WTC11 (cell line): ENCODE measurements around the gene TRAF7. TPM values are rescaled to one million over a fixed set of nuclear protein-coding genes. Genes with fewer than 3 reads are reported as not detected.
A peak's percentile ranks its signal among the peaks of the same experiment; 100 is the strongest.

Source experiments
- ATAC-seq: fragments of 200-7000 bp; cut with Tn5 transposase; 2 replicates; pipeline ENCODE4 v1.10.0; 2021; ENCODE audit warnings: mild to moderate bottlenecking, moderate library complexity
- CTCF ChIA-PET: fragments of 300-600 bp; sonication (Branson Sonifier 250); formaldehyde crosslinking; loops from one replicate; lab custom pipeline; 2021; ENCODE audit warnings: antibody characterized with exemption; lab: Charles Lee
- POLR2A ChIA-PET: fragments of 350-600 bp; sonication (Branson Sonifier 250); formaldehyde crosslinking; loops from one replicate; lab custom pipeline; 2021; ENCODE audit warnings: antibody characterized with exemption; lab: Charles Lee
- DNase-seq: peaks from one replicate; pipeline ENCODE4 v3.0.0; 2021; ENCODE audit warnings: low spot score
- H3K27ac Mint-ChIP-seq: 2 replicates; pipeline ENCODE4 v1.8.0; 2021; ENCODE audit warnings: mixed read lengths
- H3K27me3 Mint-ChIP-seq: 2 replicates; pipeline ENCODE4 v1.8.0; 2021; ENCODE audit warnings: low read depth, mild to moderate bottlenecking, moderate library complexity, mixed read lengths
- H3K36me3 Mint-ChIP-seq: 2 replicates; pipeline ENCODE4 v1.8.0; 2021; ENCODE audit warnings: mixed read lengths
- H3K4me1 Mint-ChIP-seq: 2 replicates; pipeline ENCODE4 v1.8.0; 2022; ENCODE audit warnings: mixed read lengths
- H3K4me3 Mint-ChIP-seq: 2 replicates; pipeline ENCODE4 v1.8.0; 2021; ENCODE audit warnings: mild to moderate bottlenecking, moderate library complexity, mixed read lengths
- H3K9me3 Mint-ChIP-seq: 2 replicates; pipeline ENCODE4 v1.8.0; 2021; ENCODE audit warnings: mixed read lengths
- ARID4B ChIP-seq: sonication (generic); formaldehyde crosslinking; IDR thresholded peaks from 2 replicates; pipeline ENCODE4 v1.8.0; 2023; ENCODE audit warnings: missing genetic modification reagents, mild to moderate bottlenecking, borderline replicate concordance
- ATF1 ChIP-seq: sonication (generic); formaldehyde crosslinking; IDR thresholded peaks from 2 replicates; pipeline ENCODE4 v1.8.1; 2023; ENCODE audit warnings: mild to moderate bottlenecking, moderate library complexity, missing genetic modification reagents
- ATF2 ChIP-seq: sonication (generic); formaldehyde crosslinking; IDR thresholded peaks from 2 replicates; pipeline ENCODE4 v1.8.1; 2022; ENCODE audit warnings: low read depth, missing genetic modification reagents, borderline replicate concordance
- CREB1 ChIP-seq: sonication (generic); formaldehyde crosslinking; IDR thresholded peaks from 2 replicates; pipeline ENCODE4 v1.8.0; 2023; ENCODE audit warnings: mild to moderate bottlenecking, missing genetic modification reagents
- EMX1 ChIP-seq: fragments of 250-450 bp; sonication (Bioruptor Pico); IDR thresholded peaks from 2 replicates; pipeline ENCODE4 v1.8.0; 2021; ENCODE audit warnings: mild to moderate bottlenecking
- ERG ChIP-seq: fragments of 250-450 bp; sonication (Bioruptor Pico); IDR thresholded peaks from 2 replicates; pipeline ENCODE4 v1.8.0; 2021; ENCODE audit warnings: mild to moderate bottlenecking
- ETV6 ChIP-seq: sonication (generic); formaldehyde crosslinking; IDR thresholded peaks from 2 replicates; pipeline ENCODE4 v1.8.1; 2022; ENCODE audit warnings: mild to moderate bottlenecking, missing genetic modification reagents
- FOXP4 ChIP-seq: sonication (generic); formaldehyde crosslinking; IDR thresholded peaks from 2 replicates; pipeline ENCODE4 v1.8.0; 2022; ENCODE audit warnings: mild to moderate bottlenecking, missing genetic modification reagents
- GABPB1 ChIP-seq: sonication (generic); formaldehyde crosslinking; IDR thresholded peaks from 2 replicates; pipeline ENCODE4 v1.8.1; 2023; ENCODE audit warnings: mild to moderate bottlenecking, missing genetic modification reagents
- HMGA2 ChIP-seq: fragments of 250-450 bp; sonication (Bioruptor Pico); IDR thresholded peaks from 2 replicates; pipeline ENCODE4 v1.4.0; 2021; ENCODE audit warnings: mild to moderate bottlenecking, moderate library complexity
- IRF1 ChIP-seq: sonication (generic); formaldehyde crosslinking; IDR thresholded peaks from 2 replicates; pipeline ENCODE4 v1.8.0; 2023; ENCODE audit warnings: missing genetic modification reagents
- JAZF1 ChIP-seq: fragments of 250-450 bp; sonication (Bioruptor Pico); IDR thresholded peaks from 2 replicates; pipeline ENCODE4 v1.9.0; 2021; ENCODE audit warnings: moderate library complexity, mild to moderate bottlenecking, inconsistent platforms
- JUN ChIP-seq: sonication (generic); formaldehyde crosslinking; IDR thresholded peaks from 2 replicates; pipeline ENCODE4 v1.8.0; 2023; ENCODE audit warnings: mild to moderate bottlenecking, missing genetic modification reagents
- PRDM15 ChIP-seq: sonication (generic); formaldehyde crosslinking; IDR thresholded peaks from 2 replicates; pipeline ENCODE4 v1.8.0; 2022; ENCODE audit warnings: missing genetic modification reagents
- PREB ChIP-seq: sonication (generic); formaldehyde crosslinking; IDR thresholded peaks from 2 replicates; pipeline ENCODE4 v1.8.1; 2022; ENCODE audit warnings: mild to moderate bottlenecking, missing genetic modification reagents, moderate library complexity, borderline replicate concordance
- SMAD3 ChIP-seq: sonication (generic); formaldehyde crosslinking; IDR thresholded peaks from 2 replicates; pipeline ENCODE4 v1.8.0; 2022; ENCODE audit warnings: missing genetic modification reagents, mild to moderate bottlenecking, borderline replicate concordance
- USF1 ChIP-seq: sonication (generic); formaldehyde crosslinking; IDR thresholded peaks from 2 replicates; pipeline ENCODE4 v1.8.0; 2022; ENCODE audit warnings: mild to moderate bottlenecking, missing genetic modification reagents
- ZNF232 ChIP-seq: sonication (generic); formaldehyde crosslinking; IDR thresholded peaks from 2 replicates; pipeline ENCODE4 v1.8.0; 2022; ENCODE audit warnings: mild to moderate bottlenecking, missing genetic modification reagents
- ZNF317 ChIP-seq: sonication (generic); formaldehyde crosslinking; IDR thresholded peaks from 2 replicates; pipeline ENCODE4 v1.8.1; 2023; ENCODE audit warnings: low read depth, mild to moderate bottlenecking, moderate library complexity, missing genetic modification reagents, borderline replicate concordance
- ZNF423 ChIP-seq: fragments of 250-450 bp; sonication (Bioruptor Pico); IDR thresholded peaks from 2 replicates; pipeline ENCODE4 v2.1.2; 2022; ENCODE audit warnings: mild to moderate bottlenecking, moderate library complexity
- total RNA-seq: library from RNA; stranded (reverse); gene quantifications from 3 replicates; pipeline ENCODE4 v1.2.3, GENCODE V29; 2021

The TRAF7 gene
- total RNA-seq, 1 experiment from 2014 or later, result 148 TPM

GRCh38 chr16:2152695-2153506, 2.7 kb upstream of the TRAF7 start:
- POLR2A ChIA-PET, result interaction anchor here (0.6 to 1.7 kb wide), 6 partner anchors 13 to 192 kb away, joined by 3 to 7 read pairs (median 4); no protein-coding TSS in a partner anchor
- CTCF ChIA-PET, result interaction anchor here (0.8 to 5.7 kb wide), 5 partner anchors 12 to 149 kb away, joined by 3 to 43 read pairs (median 4); no protein-coding TSS in a partner anchor
- Mint-ChIP-seq H3K27me3 (no peaks in the 10 kb centered on the region; the same call in 1 of the 2 replicates), H3K4me1 (peaks cover 48% of the 10 kb centered on the region), H3K36me3 (peaks cover 35% of the 10 kb centered on the region), H3K4me3 (peak overlapping the region; percentile 97), H3K27ac (peak overlapping the region; percentile 88), H3K9me3 (no peaks in the 10 kb centered on the region)
- no peak for DNase-seq
- no peak for ATAC-seq
- TF ChIP-seq ZNF317, result 0 out of 2 replicates have a peak, but pooled peaks have one; percentile 6
- TF ChIP-seq PRDM15 (CRISPR knock-in tag), result no peak
- peak; percentile 58; the same call in 1 of the 2 replicates for TF ChIP-seq CREB1 (CRISPR knock-in tag)
- TF ChIP-seq PREB (CRISPR knock-in tag), result no peak
- TF ChIP-seq ERG (CRISPR knock-in tag), result peak; percentile 74; the same call in 1 of the 2 replicates
- no peak for TF ChIP-seq IRF1 (CRISPR knock-in tag)
- peak; percentile 85; the same call in 1 of the 2 replicates for TF ChIP-seq ARID4B (CRISPR knock-in tag)
- peak; percentile 59; the same call in 1 of the 2 replicates for TF ChIP-seq USF1
- TF ChIP-seq ETV6 (CRISPR knock-in tag), result 0 out of 2 replicates have a peak, but pooled peaks have one; percentile 72
- peak; percentile 46; the same call in 1 of the 2 replicates for TF ChIP-seq EMX1 (CRISPR knock-in tag)
- no peak for TF ChIP-seq ZNF423
- TF ChIP-seq ZNF232 (CRISPR knock-in tag), result no peak
- TF ChIP-seq ATF1, result peak; percentile 24
- TF ChIP-seq ATF2 (CRISPR knock-in tag), result no peak
- TF ChIP-seq FOXP4, result peak; percentile 66; the same call in 1 of the 2 replicates
- TF ChIP-seq SMAD3, result no peak
- TF ChIP-seq GABPB1 (CRISPR knock-in tag), result no peak
- no peak for TF ChIP-seq JAZF1 (CRISPR knock-in tag)
- TF ChIP-seq JUN (CRISPR knock-in tag), result no peak
- no peak for TF ChIP-seq HMGA2 (CRISPR knock-in tag)
